ENCODE results near the gene TNFRSF11A.

The TNFRSF11A gene

GRCh38 chr18:62384610-62385097 is 59.5 kb downstream of the TNFRSF11A start:
- no peak for DNase-seq

DNA sequence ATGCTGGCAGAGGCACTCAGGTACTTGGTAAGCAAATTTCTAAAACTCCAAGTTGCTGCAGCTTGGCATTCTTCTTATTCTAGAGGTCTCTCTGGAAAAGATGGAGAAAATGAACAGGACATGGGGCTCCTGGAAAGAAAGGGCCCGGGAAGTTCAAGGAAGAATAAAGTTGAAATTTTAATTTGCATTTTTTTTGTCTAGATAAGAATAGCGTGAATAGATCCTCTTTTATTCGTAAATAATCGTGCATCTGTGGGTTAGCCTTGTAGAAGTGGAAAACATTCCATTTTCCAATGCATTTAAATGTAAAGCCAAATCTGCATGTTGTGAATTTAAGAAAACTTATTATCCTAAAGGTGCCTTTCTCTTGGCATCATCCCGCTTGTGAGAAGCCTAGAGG is 61.0 kb downstream of the TNFRSF11A start:
- DNase-seq: no peak

GRCh38 chr18:62386601-62387000 is 61.5 kb downstream of the TNFRSF11A start:
- no peak for DNase-seq

GRCh38 chr18:62387257-62387656 is 62.1 kb downstream of the TNFRSF11A start:
- no peak for DNase-seq

DNA sequence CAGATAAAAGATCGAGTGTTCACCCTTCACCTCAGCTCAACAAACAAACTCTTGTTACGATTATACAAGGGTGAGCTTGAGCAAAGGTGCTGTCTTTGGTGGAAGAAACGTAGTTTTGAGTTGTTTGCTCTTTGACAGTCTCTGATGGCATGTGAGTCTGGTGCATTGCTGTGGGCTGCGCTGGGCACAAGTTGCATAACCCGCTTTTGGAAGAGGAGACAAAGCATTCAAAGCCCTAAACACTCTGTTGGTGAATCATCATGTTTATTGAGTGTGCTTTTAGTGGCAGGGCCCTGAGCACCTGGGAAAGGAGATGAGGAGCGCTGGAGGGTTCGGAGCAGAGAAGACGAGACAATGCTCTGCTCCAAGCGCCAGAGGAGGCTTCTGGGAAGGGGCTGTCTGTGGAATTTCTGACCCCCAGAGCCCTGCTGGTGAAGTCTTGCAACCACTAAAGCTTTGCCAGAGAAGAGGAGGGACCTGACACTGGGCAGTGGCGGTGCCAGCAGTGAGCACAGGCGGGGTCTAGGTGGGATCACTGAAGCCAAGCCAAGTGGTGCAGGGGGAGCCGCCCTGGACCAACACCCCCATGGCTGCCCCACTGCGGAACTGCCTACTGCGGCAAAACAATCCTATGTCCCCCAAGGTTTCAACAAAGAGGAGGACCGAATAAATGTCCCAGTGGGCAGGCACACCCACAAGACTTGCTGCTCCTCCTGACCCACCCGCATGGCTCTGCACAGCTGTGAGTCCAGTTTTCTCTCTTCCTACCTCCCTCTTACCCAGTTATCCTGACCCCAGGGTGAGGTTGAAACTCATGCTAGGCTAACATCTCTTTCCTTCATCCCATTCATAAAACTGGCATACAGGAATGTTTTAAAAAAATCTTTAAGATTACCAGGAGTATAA is 64.0 kb downstream of the TNFRSF11A start:
- no peak for DNase-seq

DNA sequence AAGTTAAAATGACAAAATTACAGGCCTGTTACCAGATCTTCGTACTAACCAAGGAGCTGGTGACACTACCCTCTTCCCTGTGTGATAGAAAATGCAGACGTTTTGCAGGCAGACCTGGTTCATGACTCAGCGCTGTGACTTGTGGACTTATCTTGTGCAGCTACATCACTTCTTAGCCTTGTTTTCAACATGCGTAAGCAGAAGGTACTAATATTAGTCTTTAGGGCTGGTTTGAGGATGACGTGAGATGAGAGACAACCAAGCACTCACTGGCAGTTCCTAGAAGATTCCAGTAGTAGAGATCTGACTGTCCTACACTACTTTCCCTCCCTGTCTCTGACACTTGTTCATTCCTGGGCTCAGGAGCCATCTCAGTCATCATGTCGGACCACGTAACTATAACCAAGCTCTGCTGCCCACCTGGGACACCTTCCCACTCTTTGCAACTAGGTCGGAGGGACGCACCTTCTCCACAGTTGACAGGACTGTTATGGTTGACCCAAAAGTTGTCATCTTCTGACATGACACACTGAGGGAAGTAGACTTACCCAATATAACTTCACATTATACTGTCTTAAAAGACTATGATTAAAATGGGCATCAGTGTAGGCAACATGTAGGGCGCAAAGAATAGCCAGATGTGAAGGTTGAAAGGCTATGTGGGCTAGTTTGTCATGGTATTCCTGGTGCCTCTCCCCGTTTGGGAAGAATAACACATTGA is 64.8 kb downstream of the TNFRSF11A start:
- DNase-seq: no peak

DNA sequence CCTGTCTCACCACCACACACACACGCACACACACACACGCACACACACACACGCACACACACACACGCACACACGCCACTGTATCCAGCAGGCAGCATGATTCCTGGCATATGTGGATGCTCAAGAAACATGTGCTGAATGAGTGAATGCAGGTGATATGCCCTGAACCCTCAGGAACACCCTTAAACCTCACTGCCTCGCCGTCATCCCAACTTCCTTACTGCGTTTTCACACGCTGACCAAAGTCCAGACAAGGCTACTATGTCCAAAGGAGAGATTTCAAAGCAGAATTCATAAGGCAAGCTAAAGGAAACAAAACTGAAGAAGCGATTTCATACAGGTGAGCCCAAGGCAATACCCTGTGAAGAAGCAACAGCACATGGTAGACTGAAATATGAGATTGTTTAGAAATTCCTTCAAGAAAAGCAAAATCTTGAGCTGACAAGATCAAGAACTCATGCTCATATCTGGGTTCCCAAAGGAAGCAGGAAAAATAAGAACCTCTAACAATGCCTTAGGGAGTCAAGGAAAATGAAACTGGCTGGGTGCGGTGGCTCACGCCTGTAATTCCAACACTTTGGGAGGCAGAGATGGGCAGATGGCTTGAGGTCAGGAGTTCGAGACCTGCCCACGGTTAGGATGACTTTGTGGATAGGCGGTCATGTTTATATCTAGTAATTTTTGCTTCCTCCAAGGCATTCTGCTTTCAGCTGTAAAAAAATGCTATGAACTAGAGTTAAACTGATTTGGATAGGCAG is 69.1 kb downstream of the TNFRSF11A start:
- DNase-seq: no peak

DNA sequence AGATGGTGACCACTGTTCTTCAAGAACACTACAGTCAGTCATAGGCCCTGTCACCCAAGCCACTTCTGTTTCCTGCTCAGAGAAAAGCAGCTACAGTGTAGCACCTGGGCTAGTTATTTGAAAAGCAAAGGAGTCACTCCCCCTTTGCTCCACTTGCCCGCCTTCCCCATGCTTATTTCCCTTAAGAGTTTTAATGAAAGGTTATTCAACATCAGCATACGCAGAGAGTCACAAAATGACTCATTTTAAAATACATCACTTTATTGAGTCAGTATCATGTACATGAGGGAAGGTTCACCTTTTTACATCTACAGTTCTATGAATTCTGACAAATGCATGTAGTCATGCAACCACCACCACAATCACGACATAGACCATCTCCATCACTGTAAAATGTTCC is 71.3 kb downstream of the TNFRSF11A start:
- DNase-seq: no peak

GRCh38 chr18:62396967-62397366 is 71.9 kb downstream of the TNFRSF11A start:
- DNase-seq: no peak

DNA sequence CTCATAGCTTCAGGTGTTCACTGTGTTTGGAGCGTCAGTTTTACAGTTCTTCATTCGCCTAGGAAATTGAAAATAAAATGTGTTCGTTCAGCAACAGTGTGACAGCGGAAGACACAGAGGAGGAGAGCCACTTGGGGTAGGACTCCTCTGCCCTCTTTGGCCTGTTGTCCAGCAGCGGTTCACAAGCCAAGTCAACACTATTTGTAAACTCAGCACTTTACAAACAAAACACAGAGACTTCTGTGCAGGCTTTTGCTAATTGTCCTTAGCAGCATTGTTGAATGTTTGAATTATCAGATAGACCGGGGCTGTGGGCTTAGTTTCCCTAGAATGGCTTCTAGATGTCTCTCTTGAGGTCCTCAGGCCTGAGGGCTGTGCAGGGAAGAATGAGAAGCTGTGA is 73.2 kb downstream of the TNFRSF11A start:
- no peak for DNase-seq

DNA sequence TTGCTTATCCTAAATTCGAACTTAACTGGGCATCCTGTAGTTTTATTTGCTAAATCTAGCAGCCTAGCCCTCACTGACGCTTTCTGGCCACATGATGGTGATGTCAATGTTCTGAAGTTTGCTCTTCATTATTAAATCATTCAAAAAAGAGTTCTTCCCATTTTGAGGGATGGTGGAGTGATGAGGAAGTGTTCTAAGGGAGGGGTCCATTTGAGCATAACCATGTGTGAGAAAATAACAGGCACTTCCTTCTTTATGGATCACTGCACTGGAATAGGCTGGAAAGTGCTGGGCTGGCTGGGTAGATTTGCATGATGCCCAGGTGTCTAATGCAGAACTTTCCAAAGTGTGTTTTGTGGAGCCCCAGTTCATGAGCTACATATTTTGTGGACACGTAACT is 74.2 kb downstream of the TNFRSF11A start:
- DNase-seq: no peak

DNA sequence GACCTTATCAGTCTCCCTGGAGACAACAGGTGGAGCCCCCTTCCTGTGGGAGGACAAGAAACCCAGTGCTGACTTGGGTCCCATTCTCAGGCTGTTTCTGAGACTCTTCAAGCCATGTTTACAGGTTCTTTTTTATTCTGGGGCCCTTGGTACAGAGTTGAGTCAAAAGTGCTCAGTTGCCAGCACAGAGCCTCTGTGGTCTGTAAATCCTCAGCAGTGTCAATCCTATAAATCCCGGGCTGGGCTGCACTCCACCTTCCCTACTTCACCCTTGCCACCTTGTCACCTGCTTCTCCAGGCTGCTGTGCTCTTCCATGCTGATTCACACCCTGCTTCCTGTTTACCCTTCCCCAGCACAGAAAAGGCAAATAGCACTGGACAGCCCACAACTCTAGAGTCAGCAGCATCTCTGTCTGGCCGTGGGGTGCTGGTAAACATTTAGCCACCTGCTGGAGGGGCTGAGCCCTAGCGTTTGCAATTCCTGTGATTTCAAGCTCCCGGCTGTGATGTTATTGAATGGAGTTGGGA is 74.7 kb downstream of the TNFRSF11A start:
- no peak for DNase-seq

GRCh38 chr18:62400916-62401315 is 75.8 kb downstream of the TNFRSF11A start:
- DNase-seq: no peak

GRCh38 chr18:62402342-62402948 is 77.3 kb downstream of the TNFRSF11A start:
- DNase-seq: no peak

- no peak for DNase-seq
These were observed 78.0 kb downstream of the TNFRSF11A start for GRCh38 chr18:62403120-62403519.

DNA sequence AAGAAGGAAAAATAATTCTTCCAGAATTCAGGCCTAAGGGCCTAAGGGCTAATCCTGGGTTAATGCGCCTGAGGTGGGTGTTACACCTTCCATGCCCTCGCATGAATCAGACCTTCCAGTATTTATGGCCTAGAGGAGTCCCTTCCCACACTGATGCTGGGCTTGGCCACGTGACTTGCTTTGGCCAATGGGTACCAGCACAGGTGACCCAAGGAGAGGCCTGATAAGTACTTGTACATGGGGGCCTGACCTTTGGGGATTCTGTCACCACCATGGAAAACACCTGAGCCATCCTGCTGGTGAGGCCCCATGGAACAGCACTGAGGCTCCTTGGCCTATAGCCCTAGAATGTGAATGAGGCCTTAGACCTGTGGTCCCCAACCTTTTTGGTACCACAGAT is 79.8 kb downstream of the TNFRSF11A start:
- DNase-seq: no peak

DNA sequence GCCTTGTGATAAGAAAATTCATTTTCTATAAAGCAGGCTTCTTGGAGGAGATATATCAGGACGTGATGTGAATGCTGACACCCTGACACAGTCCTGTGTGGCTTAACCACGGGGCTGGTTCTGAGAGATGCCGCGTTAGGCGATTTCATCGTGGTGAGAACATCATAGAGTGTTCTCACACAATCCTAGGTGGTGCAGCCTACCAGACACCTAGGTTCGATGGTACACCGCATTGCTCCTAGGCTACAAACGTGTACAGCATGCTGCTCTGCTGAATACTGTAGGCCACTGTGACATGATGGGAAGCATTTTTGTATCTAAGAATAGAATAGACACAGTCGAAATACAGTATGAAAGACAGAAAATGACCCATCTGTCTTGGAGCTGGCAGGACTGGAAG is 82.5 kb downstream of the TNFRSF11A start:
- no peak for DNase-seq

GRCh38 chr18:62409821-62410220 is 84.7 kb downstream of the TNFRSF11A start:
- no peak for DNase-seq

DNA sequence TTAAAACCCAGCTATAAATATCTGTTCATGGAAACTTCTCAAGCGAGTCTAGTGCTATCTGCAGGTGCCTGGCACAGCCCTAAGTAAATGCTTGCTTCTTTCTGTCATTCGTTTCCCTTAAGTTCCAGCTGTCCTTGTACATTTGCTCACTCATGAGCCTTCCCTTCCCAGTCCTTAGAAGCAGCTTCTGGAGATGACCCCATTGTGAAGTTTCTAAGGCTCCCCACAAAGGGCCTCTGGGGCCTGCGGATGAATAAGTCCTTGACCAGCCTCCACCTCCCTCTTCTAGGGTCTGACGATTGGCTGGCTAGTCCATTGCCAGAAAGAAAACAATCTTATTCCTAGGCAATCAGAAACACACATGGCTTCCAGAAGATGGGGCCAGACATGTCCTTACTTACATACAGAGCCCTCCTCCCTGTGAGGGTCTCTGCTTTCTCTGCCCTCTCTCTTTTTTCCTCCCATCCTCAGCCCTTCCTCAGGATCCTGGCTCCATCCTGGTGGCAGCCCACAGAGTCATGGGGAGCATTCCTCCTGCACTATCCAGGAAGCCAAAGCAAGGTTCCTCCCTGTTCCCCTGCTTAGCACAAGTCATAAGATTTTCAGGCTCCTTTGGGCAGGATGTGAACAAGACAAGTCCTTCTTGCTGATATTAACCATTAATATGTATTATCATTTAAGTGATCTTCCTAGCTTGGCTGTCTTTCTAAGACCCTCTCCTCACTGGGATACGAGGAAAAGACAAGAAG is 87.3 kb downstream of the TNFRSF11A start:
- DNase-seq: no peak

DNA sequence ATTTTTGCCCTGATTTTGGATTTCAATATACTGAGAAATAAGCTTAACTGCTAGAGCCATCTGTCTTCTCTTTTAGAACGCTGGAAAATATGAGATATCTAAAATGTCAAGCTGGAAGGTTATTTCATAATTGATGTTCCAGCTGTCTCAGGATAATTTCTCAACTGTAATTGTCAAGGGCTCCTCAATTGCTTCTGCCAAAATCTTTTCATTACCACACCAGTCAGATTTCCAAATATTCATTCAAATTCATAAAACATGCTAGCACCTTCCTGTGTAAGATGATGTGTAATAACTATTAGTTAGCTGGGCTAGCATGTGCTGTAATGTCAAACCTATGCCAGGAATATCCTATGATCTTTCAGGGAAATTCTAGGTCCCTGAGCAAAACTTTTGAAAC is 88.1 kb downstream of the TNFRSF11A start:
- DNase-seq: no peak

GRCh38 chr18:62418258-62418657 is 93.1 kb downstream of the TNFRSF11A start:
- no peak for DNase-seq

DNA sequence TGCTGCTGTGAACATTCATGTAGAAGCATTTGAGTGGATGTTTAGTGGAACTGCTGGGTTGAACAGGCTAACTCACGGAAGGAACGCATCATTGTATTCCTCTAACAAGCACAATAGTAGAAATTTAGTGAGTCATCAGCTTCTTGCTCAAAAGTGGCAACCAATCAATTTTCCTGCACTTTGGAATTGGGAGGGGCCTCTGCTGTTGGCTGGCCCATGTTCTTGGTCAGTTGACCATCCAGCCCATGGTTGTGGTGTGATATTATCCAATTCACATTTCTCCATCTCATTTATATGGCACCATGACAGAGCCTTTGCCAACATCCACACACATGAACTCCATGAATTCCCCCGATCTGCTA is 95.0 kb downstream of the TNFRSF11A start:
- no peak for DNase-seq

All from amniotic stem cell (primary cell).